ENCODE measurements around the gene FMO4. TPM values are rescaled to one million over a fixed set of nuclear protein-coding genes. Genes with fewer than 3 reads are reported as not detected.

The FMO4 gene
- polyA plus RNA-seq, 1 donor from 2014 or later: not detected

- no peaks in the 10 kb centered on the region for H3K9me3 ChIP-seq (ENCODE audit: low read length)
- H3K27me3 ChIP-seq (ENCODE audit: insufficient read depth, low read depth, low read length): no peaks in the 10 kb centered on the region
- H3K4me3 ChIP-seq (ENCODE audit: low read length): no peak overlapping the region
- H3K9ac ChIP-seq (ENCODE audit: low read length): no peak overlapping the region
- no peaks in the 10 kb centered on the region for H3K79me2 ChIP-seq (replicated peaks; ENCODE audit: insufficient read depth, low read length)
- no peak for TF ChIP-seq CTCF (IDR thresholded peaks at IDR 0.05; ENCODE audit: poor library complexity, severe bottlenecking)
- no peak for TF ChIP-seq RAD21 (conservative IDR thresholded peaks at IDR 0.05)
- TF ChIP-seq REST (IDR thresholded peaks at IDR 0.05; ENCODE audit: borderline replicate concordance): no peak
- TF ChIP-seq MXI1 (conservative IDR thresholded peaks at IDR 0.05; ENCODE audit: poor library complexity, severe bottlenecking): no peak
- no peak for TF ChIP-seq EZH2 (IDR thresholded peaks at IDR 0.05; ENCODE audit: borderline replicate concordance, insufficient read depth, low read length, poor library complexity, severe bottlenecking)
- no peak for TF ChIP-seq EP300 (conservative IDR thresholded peaks at IDR 0.05; ENCODE audit: poor library complexity, severe bottlenecking)
- no peak for TF ChIP-seq TAF1 (IDR thresholded peaks at IDR 0.05; ENCODE audit: low read depth)
- TF ChIP-seq SMC3 (conservative IDR thresholded peaks at IDR 0.05; ENCODE audit: poor library complexity): no peak
- no peak for TF ChIP-seq POLR2AphosphoS5 (IDR thresholded peaks at IDR 0.05)
- H3K4me2 ChIP-seq (ENCODE audit: low read length): no peak overlapping the region
- H3K27ac ChIP-seq (ENCODE audit: low read length): no peak overlapping the region
- no peak overlapping the region for H2AFZ ChIP-seq (ENCODE audit: low read depth, low read length)
- no peaks in the 10 kb centered on the region for H3K36me3 ChIP-seq (ENCODE audit: insufficient read depth, low read length)
- no peaks in the 10 kb centered on the region for H3F3A ChIP-seq (ENCODE audit: insufficient read depth, low read length, poor library complexity, severe bottlenecking)
- no peaks in the 10 kb centered on the region for H4K20me1 ChIP-seq (ENCODE audit: insufficient read depth)
- H3K9me2 ChIP-seq (ENCODE audit: insufficient read depth, low read length): no peaks in the 10 kb centered on the region
Observed at GRCh38 chr1:171300401-171300800, 13.6 kb upstream of the FMO4 start.

- no peak overlapping the region for H3K27ac ChIP-seq (ENCODE audit: low read length)
- no peaks in the 10 kb centered on the region for H3K36me3 ChIP-seq (ENCODE audit: insufficient read depth, low read length)
- H3F3A ChIP-seq (ENCODE audit: insufficient read depth, low read length, poor library complexity, severe bottlenecking): no peaks in the 10 kb centered on the region
- no peaks in the 10 kb centered on the region for H3K9me3 ChIP-seq (ENCODE audit: low read length)
- TF ChIP-seq CTCF (IDR thresholded peaks at IDR 0.05; ENCODE audit: poor library complexity, severe bottlenecking) (no peak), REST (IDR thresholded peaks at IDR 0.05; ENCODE audit: borderline replicate concordance) (no peak), POLR2AphosphoS5 (IDR thresholded peaks at IDR 0.05) (no peak), MXI1 (conservative IDR thresholded peaks at IDR 0.05; ENCODE audit: poor library complexity, severe bottlenecking) (no peak), EZH2 (IDR thresholded peaks at IDR 0.05; ENCODE audit: borderline replicate concordance, insufficient read depth, low read length, poor library complexity, severe bottlenecking) (no peak), EP300 (conservative IDR thresholded peaks at IDR 0.05; ENCODE audit: poor library complexity, severe bottlenecking) (no peak), TAF1 (IDR thresholded peaks at IDR 0.05; ENCODE audit: low read depth) (no peak), RAD21 (conservative IDR thresholded peaks at IDR 0.05) (no peak), SMC3 (conservative IDR thresholded peaks at IDR 0.05; ENCODE audit: poor library complexity) (no peak)
- H3K4me3 ChIP-seq (ENCODE audit: low read length): no peak overlapping the region
- H3K9ac ChIP-seq (ENCODE audit: low read length): no peak overlapping the region
- H3K27me3 ChIP-seq (ENCODE audit: insufficient read depth, low read depth, low read length): no peaks in the 10 kb centered on the region
- H2AFZ ChIP-seq (ENCODE audit: low read depth, low read length): no peak overlapping the region
- no peaks in the 10 kb centered on the region for H3K79me2 ChIP-seq (replicated peaks; ENCODE audit: insufficient read depth, low read length)
- H3K4me2 ChIP-seq (ENCODE audit: low read length): no peak overlapping the region
- no peaks in the 10 kb centered on the region for H4K20me1 ChIP-seq (ENCODE audit: insufficient read depth)
- H3K9me2 ChIP-seq (ENCODE audit: insufficient read depth, low read length): no peaks in the 10 kb centered on the region
Observed at GRCh38 chr1:171310661-171311087, 3.3 kb upstream of the FMO4 start.
